SU-DHL-6 (cell line): Measurements from ENCODE around the gene CCR5AS.

Source experiments
- EZH2phosphoT487 ChIP-seq: fragments of 200-600 bp; sonication (generic), shearing (Covaris generic); conservative IDR thresholded peaks from 2 replicates; pipeline ENCODE4 v1.6.1; 2018; ENCODE audit warnings: mild to moderate bottlenecking, antibody characterized with exemption, low read length, moderate library complexity, mixed read lengths
- TF ChIP-seq, protein P1 (sequence below): fragments of 200-600 bp; sonication (generic); IDR thresholded peaks from one replicate; pipeline ENCODE4 v1.5.1; 2017; ENCODE audit warnings: antibody characterized with exemption, mild to moderate bottlenecking, low read length, moderate library complexity; ENCODE audit not compliant: insufficient read depth, poor library complexity, severe bottlenecking

DNA sequence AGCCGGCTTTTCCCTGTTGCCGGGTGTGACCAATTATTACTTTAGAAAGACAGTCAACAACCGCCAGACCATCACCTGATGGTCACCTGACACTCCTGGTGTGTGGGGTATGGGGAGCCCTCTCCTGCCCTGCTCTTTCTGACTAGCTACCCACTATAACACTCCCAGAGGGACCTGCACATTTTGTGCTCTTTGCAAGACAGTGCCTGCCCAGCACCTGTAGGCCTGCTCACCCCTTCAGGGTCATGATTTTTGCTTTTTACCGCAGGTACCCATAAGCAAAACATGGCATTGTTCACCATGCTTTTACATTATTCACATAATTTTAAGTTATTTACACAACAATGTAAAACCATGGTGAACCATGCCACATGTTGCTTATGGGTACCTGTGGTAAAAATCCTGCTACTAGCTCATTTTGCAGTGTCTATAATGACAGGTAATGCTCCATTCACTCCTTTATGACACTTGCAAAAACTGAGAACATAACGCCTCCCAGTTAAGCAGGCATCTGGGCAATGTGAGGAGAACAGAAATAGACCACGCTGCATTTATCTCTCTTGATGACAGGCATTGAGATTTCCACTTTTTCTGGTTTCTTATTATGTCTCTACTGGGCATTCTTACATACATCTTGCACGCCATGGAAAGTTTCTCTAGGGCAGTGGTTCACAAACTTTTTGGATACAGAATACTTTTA, 10.1 kb upstream of the CCR5AS start:
- TF ChIP-seq, protein P1, sequence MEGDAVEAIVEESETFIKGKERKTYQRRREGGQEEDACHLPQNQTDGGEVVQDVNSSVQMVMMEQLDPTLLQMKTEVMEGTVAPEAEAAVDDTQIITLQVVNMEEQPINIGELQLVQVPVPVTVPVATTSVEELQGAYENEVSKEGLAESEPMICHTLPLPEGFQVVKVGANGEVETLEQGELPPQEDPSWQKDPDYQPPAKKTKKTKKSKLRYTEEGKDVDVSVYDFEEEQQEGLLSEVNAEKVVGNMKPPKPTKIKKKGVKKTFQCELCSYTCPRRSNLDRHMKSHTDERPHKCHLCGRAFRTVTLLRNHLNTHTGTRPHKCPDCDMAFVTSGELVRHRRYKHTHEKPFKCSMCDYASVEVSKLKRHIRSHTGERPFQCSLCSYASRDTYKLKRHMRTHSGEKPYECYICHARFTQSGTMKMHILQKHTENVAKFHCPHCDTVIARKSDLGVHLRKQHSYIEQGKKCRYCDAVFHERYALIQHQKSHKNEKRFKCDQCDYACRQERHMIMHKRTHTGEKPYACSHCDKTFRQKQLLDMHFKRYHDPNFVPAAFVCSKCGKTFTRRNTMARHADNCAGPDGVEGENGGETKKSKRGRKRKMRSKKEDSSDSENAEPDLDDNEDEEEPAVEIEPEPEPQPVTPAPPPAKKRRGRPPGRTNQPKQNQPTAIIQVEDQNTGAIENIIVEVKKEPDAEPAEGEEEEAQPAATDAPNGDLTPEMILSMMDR, result no peak
- TF ChIP-seq EZH2phosphoT487, result no peak
